Middle frontal gyrus (tissue), 1 donor: ENCODE measurements around the gene THEMIS2.
"Not testable (repeated sequence)": the region's sequence is repeated elsewhere in the genome, so short reads cannot be mapped to it uniquely, and the experiment has no call there.

ENCODE experiments used
- DNase-seq: peaks from one replicate; pipeline ENCODE4 v3.0.0-alpha.2; 2015; ENCODE audit warnings: low spot score; ENCODE audit errors: extremely low spot score

THEMIS2 gene

DNA sequence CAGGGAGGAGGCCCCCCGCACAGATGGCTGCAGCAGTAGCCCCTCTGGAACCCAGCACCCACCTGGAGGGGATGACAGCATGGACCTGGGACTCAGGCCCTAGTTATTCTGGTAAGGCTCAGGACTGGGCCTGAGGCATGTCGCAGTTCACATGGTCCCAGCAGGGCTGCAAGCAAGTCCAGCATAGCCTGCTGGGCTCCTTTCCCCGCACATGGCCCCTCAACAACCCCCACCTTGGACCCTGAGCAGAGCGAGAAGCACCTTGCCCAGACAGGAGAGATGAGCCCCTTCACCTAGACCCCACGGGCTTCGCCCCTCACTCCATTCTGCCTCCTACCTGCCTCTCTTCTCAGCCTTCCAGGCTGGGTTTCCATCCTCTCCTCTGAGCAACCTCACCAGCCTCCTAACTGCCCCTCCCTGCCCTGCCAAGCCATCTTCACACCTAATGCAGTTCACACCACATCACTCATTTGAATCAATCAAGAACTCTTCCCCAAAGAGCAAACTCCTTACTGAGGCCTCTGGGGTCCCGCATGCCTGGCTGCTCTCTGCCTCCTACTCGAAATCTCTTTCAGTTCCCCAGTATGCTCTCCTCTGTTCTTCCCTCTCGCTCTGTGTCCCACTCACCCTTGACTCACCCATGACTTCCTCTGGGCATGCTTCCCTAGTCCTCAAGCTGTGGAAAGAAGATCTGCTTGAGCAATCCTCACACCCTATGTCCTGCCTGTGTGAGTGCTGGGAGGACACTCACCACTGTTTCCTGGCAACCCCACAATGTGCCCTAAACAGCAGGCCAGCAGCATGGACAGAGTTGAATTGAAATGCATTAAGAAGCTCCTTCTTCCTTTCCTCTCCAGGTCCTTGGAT is 9.4 kb upstream of the THEMIS2 start:
- DNase-seq, result no peak

- no peak for DNase-seq
Observed at GRCh38 chr1:27863538-27863915, 8.8 kb upstream of the THEMIS2 start.

DNA sequence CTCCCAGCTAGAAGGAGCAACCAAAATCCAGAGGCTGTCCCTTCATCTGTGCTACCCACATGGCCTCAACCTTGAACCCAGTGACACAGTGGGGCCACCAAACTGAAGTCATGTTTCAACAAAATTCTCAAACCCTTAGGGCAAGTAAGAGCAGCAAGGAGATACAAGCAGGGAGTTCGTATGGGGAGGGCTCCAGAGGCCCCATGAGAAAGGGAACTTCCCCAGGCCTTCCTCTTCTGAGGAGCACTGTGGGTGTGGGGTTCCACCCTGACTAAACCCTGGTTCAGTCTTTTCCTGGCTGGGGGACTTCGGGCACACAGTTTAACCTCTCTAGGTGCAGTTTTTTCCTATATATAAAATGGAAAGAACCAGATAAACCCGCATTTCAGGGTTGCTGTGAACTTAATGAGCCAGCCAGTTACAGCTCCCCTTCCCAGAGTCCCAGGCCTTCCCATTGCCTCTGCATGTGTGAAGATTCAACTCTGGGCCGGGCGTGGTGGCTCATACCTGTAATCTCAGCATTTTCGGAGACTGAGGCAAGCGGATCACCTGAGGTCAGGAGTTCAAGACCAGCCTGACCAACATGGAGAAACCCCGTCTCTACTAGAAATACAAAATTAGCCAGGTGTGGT is 8.0 kb upstream of the THEMIS2 start:
- DNase-seq, result no peak

GRCh38 chr1:27865821-27866220 is 6.5 kb upstream of the THEMIS2 start:
- no peak for DNase-seq

- DNase-seq, result no peak
Observed at GRCh38 chr1:27868556-27868931, 3.8 kb upstream of the THEMIS2 start.

DNA sequence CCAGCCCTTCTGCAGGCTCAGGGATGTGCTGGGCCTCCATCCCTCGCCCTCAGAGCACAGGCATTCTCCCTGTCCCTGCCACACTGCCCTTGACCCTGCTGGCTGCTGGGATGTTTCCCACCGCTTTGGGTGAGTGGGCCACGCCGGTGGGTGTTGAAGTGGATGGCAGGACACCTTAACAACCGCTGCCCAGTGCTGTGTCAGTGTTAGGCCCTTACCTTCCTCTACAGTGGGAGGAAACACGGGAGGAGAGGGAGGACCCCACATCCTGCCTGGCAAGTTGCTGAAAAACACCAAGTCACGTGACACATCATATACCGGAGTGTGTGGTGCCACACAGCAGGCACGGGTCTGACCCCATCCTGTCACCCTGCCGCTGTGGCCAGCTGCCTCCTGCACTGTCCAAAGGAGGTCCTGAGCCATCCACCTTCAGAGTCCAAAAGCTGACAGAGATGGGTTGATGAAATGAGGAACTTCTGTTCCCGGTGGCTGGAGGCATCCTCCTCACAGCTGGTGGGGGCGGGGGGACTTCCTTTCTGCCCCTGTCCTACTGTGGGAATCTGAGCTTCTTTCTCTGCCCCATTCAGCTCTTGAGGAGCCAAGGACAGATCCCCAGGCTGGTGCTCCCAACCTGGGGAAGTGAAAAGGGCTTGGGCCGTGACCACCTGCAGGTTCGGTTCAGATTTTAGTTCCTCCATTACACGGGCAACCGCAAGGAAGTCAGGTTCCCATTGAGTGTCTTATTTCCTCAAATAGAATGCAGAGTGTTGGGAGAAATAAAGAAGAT is 3.2 kb upstream of the THEMIS2 start:
- DNase-seq, result no peak

- no peak for DNase-seq
Observed at GRCh38 chr1:27869719-27870085, 2.6 kb upstream of the THEMIS2 start.

GRCh38 chr1:27871076-27871475 is 1.3 kb upstream of the THEMIS2 start:
- DNase-seq, result not testable (repeated sequence)

GRCh38 chr1:27872802-27873551 is 633 bp downstream of the THEMIS2 start:
- DNase-seq, result no peak

DNA sequence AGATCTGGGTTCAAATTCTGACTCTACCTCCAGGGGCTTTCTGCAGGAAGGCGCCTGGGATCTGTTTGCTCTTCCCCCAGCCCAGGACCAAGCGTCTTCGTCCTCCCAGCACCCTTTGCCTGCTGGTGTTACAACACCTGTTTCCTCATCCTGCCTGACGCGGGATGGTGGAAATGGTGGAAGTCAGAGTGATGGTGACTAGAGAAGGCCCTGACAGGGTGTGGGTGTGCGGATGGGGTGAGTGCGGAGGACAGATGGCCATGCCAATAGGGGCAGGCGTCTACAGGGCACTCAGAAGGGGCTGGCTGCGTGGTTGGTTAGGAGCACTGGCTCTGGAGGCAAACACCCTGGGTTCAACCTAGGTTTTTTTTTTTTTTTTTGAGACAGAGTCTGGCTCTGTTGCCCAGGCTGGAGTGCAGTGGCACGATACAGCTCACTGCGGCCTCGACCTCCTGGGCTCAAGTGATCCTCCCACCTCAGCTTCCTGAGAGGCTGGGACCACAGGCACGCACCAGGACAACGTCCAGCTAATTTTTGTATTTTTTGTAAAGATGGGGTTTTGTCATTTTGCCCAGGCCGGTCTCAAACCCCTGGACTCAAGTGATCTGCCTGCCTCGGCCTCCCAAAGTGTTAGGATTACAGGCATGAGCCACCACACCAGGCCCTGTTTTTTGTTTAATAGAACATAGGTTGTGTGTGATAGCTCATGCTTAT is 1.5 kb downstream of the THEMIS2 start:
- DNase-seq, result no peak

DNA sequence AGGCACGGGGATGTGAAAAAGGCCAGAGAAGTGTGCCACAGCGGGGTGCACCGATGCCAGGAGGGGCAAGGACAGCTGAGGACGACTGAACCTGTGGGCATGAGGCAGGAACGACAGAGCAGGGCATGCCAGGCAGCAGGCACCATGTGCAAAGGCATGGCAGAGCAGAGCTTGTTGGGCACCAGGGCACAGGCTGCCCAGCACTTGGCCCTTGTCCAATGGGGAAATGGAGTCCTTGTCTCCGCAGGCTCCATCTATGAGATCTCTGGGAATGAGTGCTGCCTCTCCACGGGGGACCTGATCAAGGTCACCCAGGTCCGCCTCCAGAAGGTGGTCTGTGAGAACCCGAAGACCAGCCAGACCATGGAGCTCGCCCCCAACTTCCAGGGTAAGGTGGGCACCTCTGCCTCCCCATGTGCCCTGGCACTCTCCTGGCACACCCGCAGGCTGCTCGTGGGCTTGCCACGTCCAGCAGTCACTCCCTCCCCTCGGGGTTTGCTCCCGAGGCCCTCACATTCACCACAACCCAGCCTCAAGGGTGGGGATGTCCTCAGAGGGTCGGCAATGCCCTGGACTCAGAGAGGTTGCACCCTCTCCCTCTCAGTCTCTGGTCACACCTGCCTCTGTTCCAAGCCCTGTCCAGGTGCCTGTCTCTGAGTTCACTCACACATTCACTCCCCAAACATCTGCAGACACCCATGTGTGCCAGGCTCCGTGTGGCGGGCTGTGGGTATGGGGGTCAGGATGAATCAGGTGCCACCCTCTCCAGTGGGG is 4.2 kb downstream of the THEMIS2 start:
- DNase-seq, result no peak

- DNase-seq, result no peak
Observed at GRCh38 chr1:27877115-27877416, 4.7 kb downstream of the THEMIS2 start.

DNA sequence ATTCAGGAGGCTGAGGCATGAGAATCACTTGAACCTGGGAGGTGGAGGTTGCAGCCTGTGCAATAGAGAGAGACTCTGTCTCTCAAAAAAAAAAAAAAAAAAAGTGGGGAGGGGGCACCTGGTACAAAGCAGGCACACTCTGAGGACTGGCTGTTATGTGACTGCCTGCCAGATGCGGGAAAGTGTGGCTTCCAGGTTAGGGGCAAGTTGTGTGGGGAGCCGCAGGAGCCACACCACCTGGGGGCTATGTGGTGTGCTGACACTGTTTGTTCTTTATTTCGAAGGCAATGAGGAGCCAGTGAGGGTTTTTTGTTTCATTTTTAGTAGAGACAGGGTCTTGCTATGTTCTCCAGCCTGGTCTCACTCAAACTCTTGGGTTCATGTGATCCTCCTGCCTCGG is 5.7 kb downstream of the THEMIS2 start:
- DNase-seq, result no peak

GRCh38 chr1:27878787-27879335 is 6.5 kb downstream of the THEMIS2 start:
- no peak for DNase-seq

DNA sequence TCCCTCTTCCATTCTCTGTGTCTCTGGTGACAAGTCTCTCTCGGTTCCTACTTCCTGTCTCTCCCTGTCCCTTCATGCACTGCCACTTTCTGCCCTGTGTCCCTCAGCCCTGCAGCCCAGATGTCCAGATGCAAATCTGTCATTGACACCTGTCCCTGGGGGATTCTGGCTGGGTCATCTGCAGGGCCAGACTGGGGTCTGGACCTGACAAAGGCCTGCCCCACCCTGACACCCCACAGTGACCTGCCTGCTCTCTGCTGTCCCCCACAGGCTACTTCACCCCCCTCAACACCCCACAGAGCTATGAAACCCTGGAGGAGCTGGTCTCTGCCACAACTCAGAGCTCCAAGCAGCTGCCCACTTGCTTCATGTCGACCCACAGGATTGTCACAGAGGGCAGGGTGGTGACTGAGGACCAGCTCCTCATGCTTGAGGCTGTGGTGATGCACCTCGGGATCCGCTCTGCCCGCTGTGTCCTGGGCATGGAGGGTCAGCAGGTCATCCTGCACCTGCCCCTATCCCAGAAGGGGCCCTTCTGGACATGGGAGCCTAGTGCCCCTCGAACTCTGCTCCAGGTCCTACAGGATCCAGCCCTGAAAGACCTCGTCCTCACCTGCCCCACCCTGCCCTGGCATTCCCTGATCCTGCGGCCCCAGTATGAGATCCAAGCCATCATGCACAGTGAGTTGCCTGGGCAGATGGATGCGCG is 7.2 kb downstream of the THEMIS2 start:
- no peak for DNase-seq

- DNase-seq, result no peak
Observed at GRCh38 chr1:27882543-27882903, 10.2 kb downstream of the THEMIS2 start.

DNA sequence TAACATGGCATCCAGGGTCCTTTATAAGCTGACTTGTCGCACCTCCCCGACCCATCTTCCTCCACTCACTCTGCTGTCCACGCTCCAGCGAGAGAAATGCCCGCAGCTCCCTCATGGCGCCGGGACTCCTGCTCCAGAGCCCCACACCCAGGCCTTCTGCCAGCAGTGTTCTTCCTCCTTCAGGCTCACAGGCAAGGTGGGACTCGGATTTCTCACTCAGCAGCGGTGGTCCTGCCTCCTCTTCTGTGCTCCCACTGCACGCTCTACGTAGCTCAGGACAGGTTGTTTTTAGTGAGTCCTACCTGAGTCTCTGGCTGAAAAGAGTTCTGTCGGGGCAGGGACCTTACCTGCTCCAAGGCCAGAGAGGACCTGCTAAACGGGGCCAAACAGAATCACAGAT is 11.2 kb downstream of the THEMIS2 start:
- DNase-seq, result no peak

- no peak for DNase-seq
Observed at GRCh38 chr1:27884006-27884954, 11.9 kb downstream of the THEMIS2 start.
